Measurements from ENCODE around the gene ELP2.

GRCh38 chr18:36217348-36217747 is 87.6 kb downstream of the ELP2 start:
- no peak for TF ChIP-seq POLR2A (IDR thresholded peaks at IDR 0.05)
- no peak for TF ChIP-seq CTCF (IDR thresholded peaks at IDR 0.05)
- no peak for TF ChIP-seq POLR2AphosphoS5 (IDR thresholded peaks at IDR 0.05; ENCODE audit: insufficient read depth in 1 of 2, low read depth in 1 of 2)

Measured in vagina (tissue), 2 donors.